ENCODE data around the gene KL. TPM values are rescaled to one million over a fixed set of nuclear protein-coding genes. Genes with fewer than 3 reads are reported as not detected.

KL gene
- polyA plus RNA-seq, 1 experiment: not detected

GRCh38 chr13:33076001-33076992 lies 60.1 kb downstream of the KL start:
- no peak for DNase-seq (ENCODE audit: low read depth)
- no peak overlapping the region for H3K4me3 ChIP-seq (ENCODE audit: low read depth, low read length)
- ChIA-PET CTCF (interaction anchor here (0.6 kb wide), 1 partner anchor 617 kb away, joined by 3 read pairs; no protein-coding TSS in a partner anchor), POLR2A (no interaction called here)
- no peaks in the 10 kb centered on the region for H3K36me3 ChIP-seq (ENCODE audit: control insufficient read depth, insufficient read depth, low read length)
- peaks cover 3% of the 10 kb centered on the region; the same call in 1 of the 2 replicates for H3K27me3 ChIP-seq (ENCODE audit: control insufficient read depth, insufficient read depth, low read length)
- TF ChIP-seq, protein P1, sequence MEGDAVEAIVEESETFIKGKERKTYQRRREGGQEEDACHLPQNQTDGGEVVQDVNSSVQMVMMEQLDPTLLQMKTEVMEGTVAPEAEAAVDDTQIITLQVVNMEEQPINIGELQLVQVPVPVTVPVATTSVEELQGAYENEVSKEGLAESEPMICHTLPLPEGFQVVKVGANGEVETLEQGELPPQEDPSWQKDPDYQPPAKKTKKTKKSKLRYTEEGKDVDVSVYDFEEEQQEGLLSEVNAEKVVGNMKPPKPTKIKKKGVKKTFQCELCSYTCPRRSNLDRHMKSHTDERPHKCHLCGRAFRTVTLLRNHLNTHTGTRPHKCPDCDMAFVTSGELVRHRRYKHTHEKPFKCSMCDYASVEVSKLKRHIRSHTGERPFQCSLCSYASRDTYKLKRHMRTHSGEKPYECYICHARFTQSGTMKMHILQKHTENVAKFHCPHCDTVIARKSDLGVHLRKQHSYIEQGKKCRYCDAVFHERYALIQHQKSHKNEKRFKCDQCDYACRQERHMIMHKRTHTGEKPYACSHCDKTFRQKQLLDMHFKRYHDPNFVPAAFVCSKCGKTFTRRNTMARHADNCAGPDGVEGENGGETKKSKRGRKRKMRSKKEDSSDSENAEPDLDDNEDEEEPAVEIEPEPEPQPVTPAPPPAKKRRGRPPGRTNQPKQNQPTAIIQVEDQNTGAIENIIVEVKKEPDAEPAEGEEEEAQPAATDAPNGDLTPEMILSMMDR (IDR thresholded peaks at IDR 0.05; ENCODE audit: insufficient read depth, low read depth, low read length): no peak

- no peak overlapping the region for H3K4me3 ChIP-seq (ENCODE audit: low read depth, low read length)
- no peak for DNase-seq (ENCODE audit: low read depth)
- TF ChIP-seq, protein P1 (IDR thresholded peaks at IDR 0.05; ENCODE audit: insufficient read depth, low read depth, low read length): no peak
- no peaks in the 10 kb centered on the region for H3K36me3 ChIP-seq (ENCODE audit: control insufficient read depth, insufficient read depth, low read length)
- ChIA-PET POLR2A (interaction anchor here (0.6 kb wide), 1 partner anchor 850 kb away, joined by 4 read pairs; no protein-coding TSS in a partner anchor), CTCF (interaction anchor here (1.6 kb wide), 1 partner anchor 17 kb away, joined by 3 read pairs; no protein-coding TSS in a partner anchor)
- peaks cover 4% of the 10 kb centered on the region; the same call in 1 of the 2 replicates for H3K27me3 ChIP-seq (ENCODE audit: control insufficient read depth, insufficient read depth, low read length)
Measured at GRCh38 chr13:33078263-33078662, 62.0 kb downstream of the KL start.

DNA sequence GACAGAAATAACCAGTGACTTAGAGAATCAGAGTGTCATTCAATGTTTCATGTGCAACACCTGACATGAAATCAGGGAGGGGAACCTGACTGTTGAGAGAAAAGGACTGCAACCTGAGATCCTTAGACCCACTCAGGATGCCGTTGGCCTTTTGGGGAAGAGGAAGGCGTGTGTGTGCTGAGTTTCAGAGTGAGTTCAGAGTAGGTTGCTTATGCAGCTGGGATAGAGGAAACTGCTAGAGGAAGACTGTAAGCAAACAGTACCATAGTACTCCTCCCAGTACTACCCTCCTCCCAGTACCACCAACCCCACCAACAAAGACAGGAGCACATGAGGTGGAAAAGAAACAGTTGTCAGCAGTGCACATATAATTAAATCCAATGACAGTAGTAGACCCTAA lies 63.7 kb downstream of the KL start:
- Histone ChIP-seq H3K36me3 (ENCODE audit: control insufficient read depth, insufficient read depth, low read length) (no peaks in the 10 kb centered on the region), H3K4me3 (ENCODE audit: low read depth, low read length) (no peak overlapping the region), H3K27me3 (ENCODE audit: control insufficient read depth, insufficient read depth, low read length) (peaks cover 4% of the 10 kb centered on the region; the same call in 1 of the 2 replicates)
- POLR2A ChIA-PET: no interaction called here
- TF ChIP-seq, protein P1 (IDR thresholded peaks at IDR 0.05; ENCODE audit: insufficient read depth, low read depth, low read length): no peak
- no peak for DNase-seq (ENCODE audit: low read depth)
- CTCF ChIA-PET: interaction anchor here (0.7 kb wide), 1 partner anchor 657 kb away, joined by 3 read pairs; no protein-coding TSS in a partner anchor

GRCh38 chr13:33080972-33081590 lies 64.9 kb downstream of the KL start:
- TF ChIP-seq, protein P1 (IDR thresholded peaks at IDR 0.05; ENCODE audit: insufficient read depth, low read depth, low read length): no peak
- no peak overlapping the region for H3K4me3 ChIP-seq (ENCODE audit: low read depth, low read length)
- DNase-seq (ENCODE audit: low read depth): no peak
- H3K27me3 ChIP-seq (ENCODE audit: control insufficient read depth, insufficient read depth, low read length): peaks cover 4% of the 10 kb centered on the region; the same call in 1 of the 2 replicates
- POLR2A ChIA-PET: no interaction called here
- CTCF ChIA-PET: no interaction called here
- no peaks in the 10 kb centered on the region for H3K36me3 ChIP-seq (ENCODE audit: control insufficient read depth, insufficient read depth, low read length)

DNA sequence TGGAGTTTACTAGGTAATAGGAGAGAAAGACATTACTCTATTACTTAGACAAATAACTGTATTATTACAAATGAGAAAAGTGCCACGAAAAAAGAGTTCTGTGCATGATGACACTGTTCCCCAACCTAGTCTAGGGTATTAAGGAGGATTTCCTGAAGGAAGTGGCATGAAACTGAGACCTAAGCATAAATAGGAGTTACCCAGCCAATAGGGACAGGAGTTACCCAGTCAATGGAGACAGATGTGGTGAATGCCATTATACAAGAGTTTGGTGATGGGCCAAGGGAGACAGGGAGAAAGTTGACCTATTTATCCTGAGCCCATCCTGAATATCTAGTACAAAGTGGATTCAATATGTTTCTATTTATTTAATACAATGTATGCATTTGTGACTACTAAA lies 65.4 kb downstream of the KL start:
- ChIA-PET POLR2A (no interaction called here), CTCF (no interaction called here)
- peaks cover 4% of the 10 kb centered on the region; the same call in 1 of the 2 replicates for H3K27me3 ChIP-seq (ENCODE audit: control insufficient read depth, insufficient read depth, low read length)
- no peak for DNase-seq (ENCODE audit: low read depth)
- no peaks in the 10 kb centered on the region for H3K36me3 ChIP-seq (ENCODE audit: control insufficient read depth, insufficient read depth, low read length)
- TF ChIP-seq, protein P1 (IDR thresholded peaks at IDR 0.05; ENCODE audit: insufficient read depth, low read depth, low read length): no peak
- no peak overlapping the region for H3K4me3 ChIP-seq (ENCODE audit: low read depth, low read length)
